ENCODE data around the gene APCDD1L. TPM values are rescaled to one million over a fixed set of nuclear protein-coding genes. Genes with fewer than 3 reads are reported as not detected.

APCDD1L gene
- total and polyA plus RNA-seq, 8 donors = 0.09 to 0.23 (median 0.13) TPM; not detected in 1

DNA sequence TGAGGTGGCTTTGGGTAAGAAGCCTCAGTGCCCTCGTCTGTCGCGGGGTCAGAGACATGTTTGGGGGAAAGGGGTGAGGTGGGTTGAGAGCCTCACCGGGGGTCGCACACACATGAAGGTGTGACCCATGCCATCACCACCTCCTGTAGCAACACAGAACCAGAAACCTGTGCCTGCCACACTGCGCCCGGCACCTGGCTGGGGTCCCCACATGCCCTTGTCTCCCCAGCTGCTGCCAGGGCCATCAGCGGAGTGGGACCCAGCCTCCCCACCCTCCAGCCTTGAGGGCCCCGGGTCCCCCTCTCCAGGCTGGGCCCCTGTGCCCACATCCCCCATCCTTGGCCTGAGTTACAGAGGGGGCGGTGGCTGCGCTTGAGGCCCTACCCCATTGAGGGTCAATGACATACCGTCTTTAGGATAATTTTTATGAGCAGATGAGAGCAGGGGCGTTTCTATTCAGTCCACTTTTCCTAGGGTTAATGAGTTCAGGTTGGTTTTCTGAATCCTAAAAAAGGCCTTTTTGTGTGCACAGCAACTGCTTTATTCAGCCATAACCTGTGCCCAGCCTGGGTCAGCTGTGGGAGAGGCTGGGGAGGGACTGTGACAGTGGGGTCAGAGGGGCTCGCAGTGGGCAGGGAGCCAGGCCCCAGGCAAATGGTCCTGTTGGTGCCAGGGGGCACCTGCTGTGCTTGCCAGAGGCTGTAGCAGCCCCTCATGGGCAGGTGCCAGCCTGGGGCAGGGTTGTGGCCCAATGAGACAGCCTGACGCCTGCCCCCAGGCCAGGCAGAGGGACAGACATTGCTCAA is 19.4 kb downstream of the APCDD1L start:
- Histone ChIP-seq H3K4me1 (no peaks in the 10 kb centered on the region), H3K36me3 (no peaks in the 10 kb centered on the region), H3K27me3 (no peaks in the 10 kb centered on the region), H3K4me3 (no peak overlapping the region), H3K27ac (no peak overlapping the region), H3K9me3 (no peaks in the 10 kb centered on the region)
- DNase-seq (no peak), ATAC-seq (no peak)
- intact Hi-C loops (cut with DNase I) = no loop called here
- TF ChIP-seq, protein P1, sequence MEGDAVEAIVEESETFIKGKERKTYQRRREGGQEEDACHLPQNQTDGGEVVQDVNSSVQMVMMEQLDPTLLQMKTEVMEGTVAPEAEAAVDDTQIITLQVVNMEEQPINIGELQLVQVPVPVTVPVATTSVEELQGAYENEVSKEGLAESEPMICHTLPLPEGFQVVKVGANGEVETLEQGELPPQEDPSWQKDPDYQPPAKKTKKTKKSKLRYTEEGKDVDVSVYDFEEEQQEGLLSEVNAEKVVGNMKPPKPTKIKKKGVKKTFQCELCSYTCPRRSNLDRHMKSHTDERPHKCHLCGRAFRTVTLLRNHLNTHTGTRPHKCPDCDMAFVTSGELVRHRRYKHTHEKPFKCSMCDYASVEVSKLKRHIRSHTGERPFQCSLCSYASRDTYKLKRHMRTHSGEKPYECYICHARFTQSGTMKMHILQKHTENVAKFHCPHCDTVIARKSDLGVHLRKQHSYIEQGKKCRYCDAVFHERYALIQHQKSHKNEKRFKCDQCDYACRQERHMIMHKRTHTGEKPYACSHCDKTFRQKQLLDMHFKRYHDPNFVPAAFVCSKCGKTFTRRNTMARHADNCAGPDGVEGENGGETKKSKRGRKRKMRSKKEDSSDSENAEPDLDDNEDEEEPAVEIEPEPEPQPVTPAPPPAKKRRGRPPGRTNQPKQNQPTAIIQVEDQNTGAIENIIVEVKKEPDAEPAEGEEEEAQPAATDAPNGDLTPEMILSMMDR (IDR thresholded peaks at IDR 0.05) = no peak

- DNase-seq (no peak), ATAC-seq (no peak)
- Histone ChIP-seq H3K36me3 (no peaks in the 10 kb centered on the region), H3K27ac (no peak overlapping the region), H3K27me3 (no peaks in the 10 kb centered on the region), H3K4me1 (no peaks in the 10 kb centered on the region), H3K9me3 (no peaks in the 10 kb centered on the region), H3K4me3 (no peak overlapping the region)
- TF ChIP-seq, protein P1 (IDR thresholded peaks at IDR 0.05) = no peak
- intact Hi-C loops (cut with DNase I) = no loop called here
Observed at GRCh38 chr20:58494923-58495622, 20.1 kb downstream of the APCDD1L start.

DNA sequence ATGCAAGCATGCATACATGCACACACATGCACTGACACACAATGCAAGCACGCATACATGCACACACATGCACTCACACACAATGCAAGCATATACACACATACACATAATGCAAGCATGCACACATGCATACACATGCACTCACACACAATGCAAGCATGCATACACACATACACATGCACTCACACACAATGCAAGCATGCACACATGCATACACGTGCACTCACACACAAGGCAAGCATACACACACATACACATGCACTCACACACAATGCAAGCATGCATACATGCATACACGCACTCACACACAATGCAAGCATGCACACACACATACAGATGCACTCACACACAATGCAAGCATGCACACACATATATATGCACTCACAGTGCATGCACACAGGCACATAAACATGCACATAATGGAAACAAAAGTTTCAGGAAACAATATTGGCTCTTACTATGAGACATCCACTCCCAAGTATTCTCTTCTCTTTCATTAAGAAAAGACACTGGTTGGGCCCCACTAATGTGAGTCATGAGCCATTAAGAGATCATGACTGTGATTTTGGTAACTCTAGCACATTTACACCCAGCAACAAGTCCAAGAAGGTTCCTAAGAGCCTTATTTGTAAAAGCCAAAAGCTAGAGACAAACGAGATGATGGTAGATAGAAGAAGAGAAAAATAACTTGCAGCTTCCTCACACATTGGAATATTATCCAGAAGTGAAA is 22.2 kb downstream of the APCDD1L start:
- Histone ChIP-seq H3K36me3 (no peaks in the 10 kb centered on the region), H3K27ac (no peak overlapping the region), H3K4me3 (no peak overlapping the region), H3K9me3 (peaks cover 0 to 8% of the 10 kb centered on the region in 2 donors), H3K4me1 (no peaks in the 10 kb centered on the region), H3K27me3 (no peaks in the 10 kb centered on the region)
- intact Hi-C loops (cut with DNase I) = no loop called here
- ATAC-seq (no peak), DNase-seq (no peak)
- TF ChIP-seq, protein P1 (IDR thresholded peaks at IDR 0.05) = no peak

DNA sequence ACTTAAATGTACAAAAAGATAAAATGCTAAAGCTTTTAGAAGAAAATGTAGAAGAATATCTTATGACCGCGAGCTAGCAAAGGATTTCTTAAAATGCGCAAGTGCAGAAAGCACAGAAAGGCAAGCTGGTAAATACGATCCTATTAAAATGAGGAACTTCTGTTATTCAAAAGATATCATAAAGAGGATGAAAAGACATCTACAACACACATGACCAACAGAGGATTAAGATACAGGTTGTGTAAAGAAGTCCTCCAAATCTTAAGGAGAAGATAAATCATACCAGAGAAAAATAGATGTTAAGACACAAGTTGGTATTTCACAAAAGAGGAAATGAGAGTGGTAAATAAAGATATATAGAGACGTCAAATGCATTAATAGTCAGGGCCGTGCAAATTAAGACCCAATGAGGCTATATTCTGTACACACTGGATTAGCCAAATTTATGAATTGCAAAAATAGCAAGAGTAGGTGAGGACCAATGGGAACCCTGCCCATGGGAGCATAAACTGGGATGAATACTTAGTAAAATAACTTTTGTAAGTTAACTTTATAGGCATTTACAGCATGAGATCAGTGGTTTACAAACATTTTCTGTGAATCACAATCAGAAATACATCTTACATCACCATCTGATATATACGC is 23.0 kb downstream of the APCDD1L start:
- intact Hi-C loops (cut with DNase I) = no loop called here
- H3K27me3 ChIP-seq = no peaks in the 10 kb centered on the region

More for the DNA sequence above, 23.0 kb downstream of the APCDD1L start:
- ATAC-seq (no peak), DNase-seq (no peak)
- Histone ChIP-seq H3K9me3 (peaks cover 0 to 15% of the 10 kb centered on the region in 2 donors), H3K4me3 (no peak overlapping the region), H3K27ac (no peak overlapping the region), H3K36me3 (no peaks in the 10 kb centered on the region), H3K4me1 (no peaks in the 10 kb centered on the region)
- TF ChIP-seq, protein P1 (IDR thresholded peaks at IDR 0.05) = no peak
